ENCODE data around the gene GLRA1.
"Not testable (repeated sequence)": the region's sequence is repeated elsewhere in the genome, so short reads cannot be mapped to it uniquely, and the experiment has no call there.

GLRA1 gene

GRCh38 chr5:151812757-151813309, 111.8 kb downstream of the GLRA1 start:
- no peak for DNase-seq (ENCODE audit: low spot score)

- no peak for DNase-seq (ENCODE audit: low spot score)
Measured at GRCh38 chr5:151811593-151812321, 112.9 kb downstream of the GLRA1 start.

GRCh38 chr5:151810897-151811296, 113.8 kb downstream of the GLRA1 start:
- no peak for DNase-seq (ENCODE audit: low spot score)

DNA sequence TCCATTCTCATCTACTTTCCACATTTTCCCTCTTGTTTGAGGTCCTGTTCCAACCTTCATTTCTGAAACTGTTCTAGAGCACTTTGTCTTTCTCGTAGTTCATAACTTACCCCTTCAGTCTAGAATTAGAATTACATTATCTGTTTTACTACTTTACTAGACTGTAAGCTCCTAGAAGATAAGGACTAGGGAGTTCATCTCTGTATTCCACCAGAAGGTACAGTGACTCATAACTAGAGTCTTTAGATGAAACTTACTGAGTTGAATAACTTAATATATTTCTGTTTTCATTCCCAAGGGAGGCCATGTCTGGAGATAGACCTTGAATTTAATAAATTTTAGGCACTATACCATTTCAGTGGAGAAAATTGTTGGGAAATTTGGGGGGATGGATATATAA, 114.2 kb downstream of the GLRA1 start:
- no peak for DNase-seq (ENCODE audit: low spot score)

- no peak for DNase-seq (ENCODE audit: low spot score)
Measured at GRCh38 chr5:151808451-151809169, 116.0 kb downstream of the GLRA1 start.

DNA sequence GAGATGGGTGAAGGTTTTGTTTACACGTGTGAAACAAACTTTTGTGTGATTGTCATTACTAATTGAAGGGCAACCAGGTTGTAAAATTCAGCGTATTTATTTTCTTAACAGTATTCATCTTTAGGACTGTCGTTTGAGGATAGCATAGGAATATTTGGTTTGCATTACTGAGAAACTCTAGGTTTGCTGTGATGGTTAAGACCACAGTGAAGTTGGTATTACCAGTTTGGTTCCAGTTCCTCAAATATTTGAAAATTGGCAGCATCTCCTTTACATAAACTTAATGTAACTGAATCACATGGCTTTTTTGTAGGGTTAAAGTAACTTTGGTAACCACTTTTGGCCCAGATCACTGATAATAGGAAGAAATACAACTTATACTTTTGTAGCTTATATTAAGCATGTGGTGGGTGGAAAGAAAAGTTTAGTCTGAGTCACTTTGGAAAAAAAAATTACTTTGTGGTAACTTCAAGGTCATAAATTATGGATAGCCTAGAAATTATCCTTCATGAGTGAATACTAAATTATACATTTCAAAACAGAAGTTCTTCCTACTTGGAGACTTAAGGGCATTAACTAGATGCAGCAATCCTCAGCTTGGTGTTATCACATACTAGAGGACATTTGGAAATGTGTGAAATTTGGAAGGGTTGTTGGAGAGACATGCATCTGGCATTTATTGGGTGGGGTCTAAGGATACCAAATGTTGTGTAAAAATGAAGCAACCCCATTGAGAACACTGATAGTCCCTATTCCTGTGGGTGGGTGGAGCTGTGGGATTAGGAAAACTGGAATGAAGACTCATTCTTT, 119.0 kb downstream of the GLRA1 start:
- no peak for DNase-seq (ENCODE audit: low spot score)

DNA sequence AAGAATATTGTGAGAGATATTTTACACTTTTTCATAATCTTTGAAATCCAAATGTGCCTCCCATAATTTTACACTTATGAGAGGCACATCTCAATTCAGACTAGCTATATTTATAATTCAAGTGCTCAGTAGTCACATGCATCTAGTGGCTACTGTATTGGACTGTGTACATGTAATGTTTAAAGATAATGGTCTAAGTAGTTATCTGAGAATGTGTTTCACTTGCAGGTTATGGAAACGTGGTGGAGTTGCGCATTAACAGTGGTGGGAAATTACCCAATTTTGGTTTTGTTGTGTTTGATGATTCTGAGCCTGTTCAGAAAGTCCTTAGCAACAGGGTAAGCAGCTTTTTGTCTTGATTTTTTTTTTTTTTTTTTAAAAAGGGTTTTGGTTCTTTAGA, 124.1 kb downstream of the GLRA1 start:
- no peak for DNase-seq (ENCODE audit: low spot score)

GRCh38 chr5:151799407-151799806, 125.2 kb downstream of the GLRA1 start:
- no peak for DNase-seq (ENCODE audit: low spot score)

DNA sequence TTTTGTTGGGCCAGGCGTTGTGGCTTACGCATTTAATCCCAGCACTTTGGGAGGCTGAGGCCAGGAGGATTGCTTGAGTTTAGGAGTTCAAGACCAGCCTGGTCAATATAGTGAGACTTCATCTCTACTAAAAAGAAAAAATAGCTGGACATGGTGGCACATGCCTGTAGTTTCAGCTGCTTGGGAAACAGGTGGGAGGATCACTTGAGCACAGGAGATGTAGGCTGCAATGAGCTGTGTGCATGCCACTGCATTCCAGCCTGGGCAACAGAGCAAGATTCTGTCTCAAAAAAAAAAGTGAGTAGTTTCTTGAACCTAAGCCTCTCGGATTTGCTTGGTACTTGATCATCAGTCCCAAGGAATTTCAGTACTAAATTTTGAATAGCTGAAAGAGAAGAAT, 126.0 kb downstream of the GLRA1 start:
- no peak for DNase-seq (ENCODE audit: low spot score)

DNA sequence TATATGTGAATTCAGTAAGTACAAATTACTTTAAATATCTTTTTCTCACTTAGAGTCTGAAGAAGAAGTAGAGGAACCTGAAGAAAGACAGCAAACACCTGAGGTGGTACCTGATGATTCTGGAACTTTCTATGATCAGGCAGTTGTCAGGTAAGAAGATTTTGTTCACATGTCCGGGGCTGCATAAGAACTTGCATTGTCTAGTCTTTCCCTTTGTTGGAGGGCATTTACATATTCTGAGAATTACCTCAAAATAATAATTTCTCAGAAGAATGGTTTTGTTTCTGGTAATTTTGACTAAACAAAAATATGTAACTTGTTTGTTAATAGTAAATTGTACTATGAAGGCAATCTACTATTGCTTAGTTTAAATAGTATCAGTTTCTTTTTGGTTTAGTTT, 129.2 kb downstream of the GLRA1 start:
- no peak for DNase-seq (ENCODE audit: low spot score)

DNA sequence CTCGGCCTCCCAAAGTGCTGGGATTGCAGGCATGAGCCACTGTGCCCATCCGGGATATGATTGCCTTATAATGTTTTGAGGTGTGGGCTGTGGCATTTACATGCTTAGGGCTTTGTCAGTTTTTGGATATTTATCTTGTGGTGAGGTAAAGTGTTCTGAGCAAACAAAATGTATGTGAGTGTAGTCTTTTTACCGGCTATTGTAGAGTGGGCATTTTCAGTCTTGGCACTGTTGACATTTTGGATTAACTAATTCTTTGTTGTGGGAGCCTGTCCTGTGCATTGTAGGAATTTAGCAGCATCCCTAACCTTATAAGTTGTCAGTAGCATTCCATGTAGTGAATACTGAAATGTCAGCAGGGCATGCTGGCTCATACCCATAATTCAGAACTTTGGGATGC, 131.3 kb downstream of the GLRA1 start:
- no peak for DNase-seq (ENCODE audit: low spot score)

- DNase-seq (ENCODE audit: low spot score) = no peak
Measured at GRCh38 chr5:151787817-151788216, 136.8 kb downstream of the GLRA1 start.

DNA sequence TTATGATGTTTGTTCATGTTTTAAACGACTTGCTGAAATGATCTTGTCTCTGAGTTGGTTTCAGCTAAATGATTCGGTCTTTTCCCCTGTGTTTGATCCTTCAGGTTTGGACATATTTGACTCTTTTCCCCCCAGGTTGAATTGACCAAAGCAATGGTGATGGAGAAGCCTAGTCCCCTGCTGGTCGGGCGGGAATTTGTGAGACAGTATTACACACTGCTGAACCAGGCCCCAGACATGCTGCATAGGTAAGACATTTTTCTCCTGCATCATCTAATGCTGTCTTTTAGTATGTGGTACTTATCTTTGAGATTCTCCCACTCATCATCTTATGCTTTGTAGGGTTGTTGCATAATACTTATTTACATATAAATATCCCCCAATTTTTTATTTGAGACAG, 138.2 kb downstream of the GLRA1 start:
- no peak for DNase-seq (ENCODE audit: low spot score)

DNA sequence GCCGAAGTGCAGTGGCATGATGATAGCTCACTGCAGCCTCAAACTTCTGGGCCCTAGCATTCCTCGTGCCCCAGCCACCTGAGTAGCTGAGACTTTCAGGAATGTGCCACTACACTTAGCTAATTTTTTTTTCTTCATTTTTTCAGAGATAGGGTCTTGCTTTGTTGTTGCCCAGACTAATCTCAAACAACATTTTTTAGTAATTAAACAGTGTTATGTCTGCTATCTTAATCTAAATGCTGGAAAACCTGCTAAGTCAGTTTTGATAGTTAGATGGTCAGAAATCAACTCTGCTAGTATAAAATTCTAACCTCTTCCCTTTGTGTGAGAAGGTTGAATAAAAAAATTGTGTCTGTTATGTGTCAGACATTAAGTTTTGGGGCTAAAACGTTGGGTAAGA, 140.5 kb downstream of the GLRA1 start:
- no peak for DNase-seq (ENCODE audit: low spot score)

DNA sequence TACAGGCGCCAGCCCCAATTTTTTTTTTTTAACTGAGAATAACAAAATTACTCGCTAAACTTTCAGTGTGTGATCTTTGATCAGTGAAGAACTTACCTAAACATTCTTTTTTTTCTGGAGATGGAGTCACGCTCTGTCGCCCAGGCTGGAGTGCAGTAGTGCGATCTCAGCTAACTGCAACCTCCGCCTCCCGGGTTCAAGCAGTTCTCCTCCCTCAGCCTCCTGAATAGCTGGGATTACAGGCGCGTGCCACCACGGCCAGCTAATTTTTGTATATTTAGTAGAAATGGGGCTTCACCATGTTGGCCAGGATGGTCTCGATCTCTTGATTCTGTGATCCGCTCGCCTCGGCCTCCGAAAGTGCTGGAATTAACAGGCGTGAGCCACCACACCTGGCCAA, 141.0 kb downstream of the GLRA1 start:
- not testable (repeated sequence) for DNase-seq (ENCODE audit: low spot score)

GRCh38 chr5:151781201-151781600, 143.4 kb downstream of the GLRA1 start:
- no peak for DNase-seq (ENCODE audit: low spot score)

DNA sequence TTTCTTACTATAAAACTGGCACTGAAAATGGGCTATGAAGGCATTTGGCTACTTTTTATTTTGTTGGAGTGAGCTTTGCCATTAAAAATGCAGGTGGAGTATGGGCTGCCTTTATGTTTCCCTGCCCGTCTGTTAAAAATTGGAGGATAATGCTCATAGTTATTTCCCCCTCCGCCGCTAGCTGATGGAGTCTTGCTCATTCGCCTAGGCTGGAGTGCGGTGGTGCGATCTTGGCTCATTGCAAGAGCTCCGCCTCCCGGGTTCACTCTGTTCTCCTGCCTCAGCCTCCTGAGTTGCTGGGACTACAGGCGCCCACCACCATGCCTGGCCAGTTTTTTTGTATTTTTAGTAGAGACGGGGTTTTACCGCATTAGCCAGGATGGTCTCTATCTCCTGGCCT, 144.3 kb downstream of the GLRA1 start:
- DNase-seq (ENCODE audit: low spot score) = no peak

DNA sequence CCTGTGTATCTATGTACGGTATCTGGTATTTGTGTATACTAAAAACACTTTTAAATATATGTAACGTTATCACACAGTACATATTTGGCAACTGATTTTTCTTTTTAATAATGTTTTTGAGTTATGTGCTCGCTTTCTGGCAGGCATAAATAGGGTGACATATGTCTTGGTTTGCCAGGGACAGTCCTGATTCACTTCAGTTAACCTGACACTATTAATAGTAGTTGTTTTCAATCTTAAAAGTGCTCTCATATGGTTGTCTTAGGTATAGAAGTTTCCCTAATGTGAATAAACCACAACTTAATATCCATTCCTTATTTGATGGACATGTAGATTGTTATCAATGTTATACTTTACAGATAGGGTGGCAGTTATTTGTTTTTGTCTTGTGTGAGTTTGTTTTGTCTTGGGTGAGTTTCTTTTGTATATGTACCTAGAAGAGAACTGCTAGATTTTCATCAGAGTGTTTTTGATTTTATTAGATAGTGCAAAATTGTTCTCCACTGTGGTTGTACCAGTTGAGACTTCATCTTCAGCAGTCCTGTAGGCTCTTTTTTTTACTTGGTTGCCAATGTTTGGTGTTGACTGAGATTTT, 145.0 kb downstream of the GLRA1 start:
- no peak for DNase-seq (ENCODE audit: low spot score)

GRCh38 chr5:151775025-151775606, 149.5 kb downstream of the GLRA1 start:
- no peak for DNase-seq (ENCODE audit: low spot score)

DNA sequence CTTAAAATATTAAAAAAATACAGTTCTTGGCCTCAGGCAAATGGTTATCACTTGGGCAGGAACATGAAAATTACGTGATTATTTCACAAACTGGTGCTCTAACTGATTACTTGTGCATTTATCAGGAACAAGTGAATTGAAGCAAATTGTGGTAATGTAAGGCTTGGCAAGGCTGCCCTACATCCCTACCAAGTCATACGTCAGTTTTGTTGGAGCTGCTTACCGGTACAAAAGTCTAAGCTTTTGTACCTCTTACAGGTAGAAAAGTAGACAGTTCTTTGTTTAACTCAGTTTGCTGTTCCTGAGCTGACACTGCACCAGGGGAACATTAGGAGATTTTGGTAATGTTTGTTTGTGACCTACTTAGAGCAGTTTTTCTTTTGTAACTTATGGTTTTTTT, 150.7 kb downstream of the GLRA1 start:
- DNase-seq (ENCODE audit: low spot score) = no peak

GRCh38 chr5:151772846-151773561, 151.6 kb downstream of the GLRA1 start:
- no peak for DNase-seq (ENCODE audit: low spot score)
